GM12875 (cell line): ENCODE results near the gene CDH11.

ENCODE experiments used
- H3K4me3 ChIP-seq: one replicate; pipeline ENCODE4 v1.5.1; 2011; ENCODE audit warnings: low read depth, low read length, control low read depth
- CTCF ChIP-seq: IDR thresholded peaks from 2 replicates; pipeline ENCODE4 v1.5.1; 2011; ENCODE audit warnings: low read depth, mild to moderate bottlenecking, control low read depth, inconsistent platforms, low read length, moderate library complexity, borderline replicate concordance; ENCODE audit not compliant: insufficient read depth

The CDH11 gene

DNA sequence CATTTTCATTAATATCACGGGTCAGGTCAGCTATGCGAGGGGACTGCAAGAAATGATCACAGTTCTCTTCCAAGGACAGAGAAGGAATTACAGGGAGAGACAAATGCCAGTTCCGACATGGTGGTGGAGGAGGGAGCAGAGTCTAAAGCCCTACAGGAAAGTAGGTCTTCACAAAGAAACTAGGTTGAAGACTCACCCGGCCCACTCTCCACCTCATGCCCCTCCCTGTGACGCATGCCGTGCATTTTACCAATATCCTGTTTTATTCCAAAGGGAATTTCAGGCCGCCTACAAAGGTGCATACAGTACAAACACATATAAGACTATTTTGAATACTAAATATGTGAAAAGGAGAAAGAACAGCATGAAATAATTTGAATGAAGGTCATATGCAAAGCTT, 56.8 kb downstream of the CDH11 start:
- no peak for TF ChIP-seq CTCF

GRCh38 chr16:65064131-65064530, 57.7 kb downstream of the CDH11 start:
- no peak overlapping the region for H3K4me3 ChIP-seq
- TF ChIP-seq CTCF, result no peak

More for the DNA sequence above, 56.8 kb downstream of the CDH11 start:
- H3K4me3 ChIP-seq, result no peak overlapping the region

- TF ChIP-seq CTCF, result no peak
- H3K4me3 ChIP-seq, result no peak overlapping the region
Measured at GRCh38 chr16:65062736-65063583, 58.9 kb downstream of the CDH11 start.

GRCh38 chr16:65061935-65062518, 59.8 kb downstream of the CDH11 start:
- H3K4me3 ChIP-seq, result no peak overlapping the region
- TF ChIP-seq CTCF, result no peak

GRCh38 chr16:65061263-65061662, 60.6 kb downstream of the CDH11 start:
- no peak for TF ChIP-seq CTCF

DNA sequence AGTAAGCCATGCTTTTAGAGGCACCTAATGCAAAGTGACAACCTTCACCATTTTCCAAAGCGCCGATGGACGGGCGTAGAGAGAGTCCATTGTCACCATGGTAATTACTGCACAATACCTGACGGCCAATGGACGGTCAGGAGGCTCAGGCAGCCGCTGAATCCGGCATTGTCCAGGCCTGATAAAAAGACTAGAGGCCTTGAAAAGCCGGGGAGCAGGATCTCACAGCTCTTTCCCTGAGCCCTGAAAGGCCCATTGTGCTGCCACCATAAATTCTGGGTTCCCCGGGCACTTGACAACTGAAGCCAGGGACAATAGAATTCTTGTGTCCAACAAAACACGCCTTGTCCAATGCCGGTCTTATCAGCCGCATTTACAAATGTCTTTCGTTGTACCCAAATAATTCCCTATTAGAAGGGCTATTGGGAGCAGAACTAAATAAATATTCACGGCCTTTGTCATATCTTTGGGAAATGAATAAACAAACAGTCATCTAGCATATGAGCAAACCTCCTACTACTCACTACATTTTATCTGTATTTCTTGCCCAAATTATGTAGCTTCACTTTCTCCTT, 62.4 kb downstream of the CDH11 start:
- no peak overlapping the region for H3K4me3 ChIP-seq
- TF ChIP-seq CTCF, result no peak

More at GRCh38 chr16:65061263-65061662, 60.6 kb downstream of the CDH11 start:
- H3K4me3 ChIP-seq, result no peak overlapping the region
